Left lung (tissue), 10 donors: ENCODE results near the gene DHRS4L2. TPM values are rescaled to one million over a fixed set of nuclear protein-coding genes. Genes with fewer than 3 reads are reported as not detected.
"Not testable (repeated sequence)": the region's sequence is repeated elsewhere in the genome, so short reads cannot be mapped to it uniquely, and the experiment has no call there.

Experiments
- ATAC-seq: fragments of 200-7000 bp; cut with Tn5 transposase; one replicate; pipeline ENCODE4 v1.9.1; 2020; ENCODE audit warnings: moderate library complexity
- DNase-seq, 4 donors: peaks; one replicate each; pipeline ENCODE4 v3.0.0-alpha.2; 2013 to 2020
- H3K27ac ChIP-seq, 2 donors: fragments of 200-600 bp; sonication (generic) in 1 of 2; one replicate each; pipeline versions ENCODE4 v1.5.0 to v1.8.0; 2020 to 2021
- H3K27me3 ChIP-seq, 2 donors: fragments of 200-600 bp; sonication (generic) in 1 of 2; one replicate each; pipeline versions ENCODE4 v1.5.0 to v1.8.0; 2020 to 2021
- H3K36me3 ChIP-seq, 2 donors: fragments of 200-600 bp; sonication (generic) in 1 of 2; one replicate each; pipeline versions ENCODE4 v1.5.0 to v1.8.0; 2020 to 2021
- H3K4me1 ChIP-seq, 2 donors: fragments of 200-600 bp; one replicate each; pipeline ENCODE4 v1.8.0; 2021
- H3K4me3 ChIP-seq, 2 donors: fragments of 200-600 bp; sonication (generic) in 1 of 2; one replicate each; pipeline versions ENCODE4 v1.5.0 to v1.8.0; 2020 to 2021; ENCODE audit warnings: mild to moderate bottlenecking in 1 of 2
- H3K9me3 ChIP-seq, 2 donors: fragments of 200-600 bp; sonication (generic) in 1 of 2; one replicate each; pipeline versions ENCODE4 v1.5.0 to v1.8.0; 2020 to 2021
- intact Hi-C, 2 donors: fragments of 100-400 bp; cut with DNase I; formaldehyde crosslinking; loops; one replicate each; pipeline versions ENCODE4 v1.11.2 to v1.14.2; 2022
- polyA plus RNA-seq, 6 donors: library from polyadenylated mRNA; unstranded; fragments of 120-200 nt; gene quantifications; one replicate each; pipeline ENCODE4 v1.2.1, GENCODE V29; 2013; ENCODE audit not compliant: insufficient read length in 6 of 6
- total RNA-seq, 2 donors: library from RNA; stranded (reverse); fragmentation: NEBNext Ultra II Directional; extraction: Animal tissue kit (Norgen Biotek cat#: 25700); gene quantifications; one replicate each; pipeline ENCODE4 v1.2.1, GENCODE V29; 2021
- TF ChIP-seq, protein P1 (sequence below), 2 donors: fragments of 200-600 bp; sonication (generic) in 1 of 2; IDR thresholded peaks; one replicate each; pipeline versions ENCODE4 v1.5.0 to v1.8.0; 2021; ENCODE audit warnings: antibody characterized with exemption in 2 of 2
- donor health status: DM: no; HTN: yes; CAD: no.
- donor health status: DM: no; HTN: no; CAD: no.

The DHRS4L2 gene
- total and polyA plus RNA-seq, 8 donors = 13.8 to 32.8 (median 26.4) TPM

DNA sequence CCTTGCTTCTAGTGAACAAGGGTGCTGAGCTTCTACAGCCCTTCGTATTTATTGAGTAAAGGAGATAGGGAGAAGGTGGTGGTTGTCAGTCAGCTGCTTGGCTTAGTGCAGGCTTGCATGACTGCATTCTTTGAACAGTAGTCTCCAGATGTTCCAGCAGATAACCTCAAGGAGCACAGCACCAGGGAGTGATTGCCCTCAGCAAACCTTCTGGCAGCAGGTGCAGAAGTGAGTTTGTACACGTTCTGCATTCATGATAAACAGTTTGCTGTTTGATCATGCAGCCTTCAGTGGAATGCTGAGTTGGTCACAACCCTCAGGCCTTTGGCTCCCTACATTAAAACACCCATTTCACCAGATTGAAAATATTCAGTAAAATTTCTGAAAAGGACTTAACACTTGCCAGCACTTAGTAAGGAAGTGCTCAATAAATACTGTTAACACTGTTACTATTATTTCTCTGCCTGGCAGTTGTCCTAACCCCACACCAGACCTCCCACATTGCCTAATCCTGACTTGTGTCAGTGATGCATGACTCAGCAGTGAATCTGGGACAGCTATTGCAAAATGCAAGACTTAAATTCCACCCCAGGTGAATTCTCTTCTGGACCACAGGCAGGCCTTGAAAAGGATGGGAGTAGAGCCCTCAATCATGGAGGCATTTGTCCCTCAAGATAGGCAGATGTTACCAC, 44.1 kb downstream of the DHRS4L2 start:
- H3K9me3 ChIP-seq = peaks cover 0 to 14% of the 10 kb centered on the region in 2 donors
- TF ChIP-seq, protein P1, sequence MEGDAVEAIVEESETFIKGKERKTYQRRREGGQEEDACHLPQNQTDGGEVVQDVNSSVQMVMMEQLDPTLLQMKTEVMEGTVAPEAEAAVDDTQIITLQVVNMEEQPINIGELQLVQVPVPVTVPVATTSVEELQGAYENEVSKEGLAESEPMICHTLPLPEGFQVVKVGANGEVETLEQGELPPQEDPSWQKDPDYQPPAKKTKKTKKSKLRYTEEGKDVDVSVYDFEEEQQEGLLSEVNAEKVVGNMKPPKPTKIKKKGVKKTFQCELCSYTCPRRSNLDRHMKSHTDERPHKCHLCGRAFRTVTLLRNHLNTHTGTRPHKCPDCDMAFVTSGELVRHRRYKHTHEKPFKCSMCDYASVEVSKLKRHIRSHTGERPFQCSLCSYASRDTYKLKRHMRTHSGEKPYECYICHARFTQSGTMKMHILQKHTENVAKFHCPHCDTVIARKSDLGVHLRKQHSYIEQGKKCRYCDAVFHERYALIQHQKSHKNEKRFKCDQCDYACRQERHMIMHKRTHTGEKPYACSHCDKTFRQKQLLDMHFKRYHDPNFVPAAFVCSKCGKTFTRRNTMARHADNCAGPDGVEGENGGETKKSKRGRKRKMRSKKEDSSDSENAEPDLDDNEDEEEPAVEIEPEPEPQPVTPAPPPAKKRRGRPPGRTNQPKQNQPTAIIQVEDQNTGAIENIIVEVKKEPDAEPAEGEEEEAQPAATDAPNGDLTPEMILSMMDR (IDR thresholded peaks at IDR 0.05) = no peak
- DNase-seq (peak in 1 of 4 donors; percentile 34), ATAC-seq (no peak)
- peaks cover 0 to 30% of the 10 kb centered on the region in 2 donors for H3K4me1 ChIP-seq
- no peaks in the 10 kb centered on the region for H3K36me3 ChIP-seq
- no peaks in the 10 kb centered on the region for H3K27me3 ChIP-seq
- H3K27ac ChIP-seq = no peak overlapping the region
- intact Hi-C loops = no loop called here
- H3K4me3 ChIP-seq = no peak overlapping the region

DNA sequence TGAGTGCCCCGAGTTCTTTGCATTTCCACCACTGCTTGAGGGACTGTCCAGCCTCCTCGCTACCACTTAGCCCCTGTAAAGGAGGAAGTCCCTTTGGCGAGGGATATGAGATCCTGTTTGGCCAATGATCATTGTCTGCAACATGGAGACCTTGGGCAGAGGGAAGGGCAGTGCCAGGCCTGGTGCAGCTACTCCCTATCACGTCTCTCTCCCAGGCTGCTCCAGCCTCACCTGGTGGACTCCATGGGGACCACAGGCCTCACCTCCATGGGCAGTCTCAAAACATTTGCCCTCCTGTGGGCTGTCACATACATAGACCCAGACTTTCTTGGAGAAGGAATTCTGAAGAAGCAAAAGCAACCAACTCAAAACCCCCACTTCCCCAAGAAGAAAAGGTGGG, 47.0 kb downstream of the DHRS4L2 start:
- DNase-seq, H3K27me3 ChIP-seq, H3K36me3 ChIP-seq, intact Hi-C loops: not testable (repeated sequence)
- peak overlapping the region; percentile 87 to 90 for H3K27ac ChIP-seq
- ATAC-seq = peak; percentile 25
- peaks cover 0 to 34% of the 10 kb centered on the region in 2 donors for H3K4me1 ChIP-seq
- H3K4me3 ChIP-seq = peak overlapping the region in 1 of 2 donors; percentile 60
- H3K9me3 ChIP-seq = peaks cover 0 to 14% of the 10 kb centered on the region in 2 donors

DNA sequence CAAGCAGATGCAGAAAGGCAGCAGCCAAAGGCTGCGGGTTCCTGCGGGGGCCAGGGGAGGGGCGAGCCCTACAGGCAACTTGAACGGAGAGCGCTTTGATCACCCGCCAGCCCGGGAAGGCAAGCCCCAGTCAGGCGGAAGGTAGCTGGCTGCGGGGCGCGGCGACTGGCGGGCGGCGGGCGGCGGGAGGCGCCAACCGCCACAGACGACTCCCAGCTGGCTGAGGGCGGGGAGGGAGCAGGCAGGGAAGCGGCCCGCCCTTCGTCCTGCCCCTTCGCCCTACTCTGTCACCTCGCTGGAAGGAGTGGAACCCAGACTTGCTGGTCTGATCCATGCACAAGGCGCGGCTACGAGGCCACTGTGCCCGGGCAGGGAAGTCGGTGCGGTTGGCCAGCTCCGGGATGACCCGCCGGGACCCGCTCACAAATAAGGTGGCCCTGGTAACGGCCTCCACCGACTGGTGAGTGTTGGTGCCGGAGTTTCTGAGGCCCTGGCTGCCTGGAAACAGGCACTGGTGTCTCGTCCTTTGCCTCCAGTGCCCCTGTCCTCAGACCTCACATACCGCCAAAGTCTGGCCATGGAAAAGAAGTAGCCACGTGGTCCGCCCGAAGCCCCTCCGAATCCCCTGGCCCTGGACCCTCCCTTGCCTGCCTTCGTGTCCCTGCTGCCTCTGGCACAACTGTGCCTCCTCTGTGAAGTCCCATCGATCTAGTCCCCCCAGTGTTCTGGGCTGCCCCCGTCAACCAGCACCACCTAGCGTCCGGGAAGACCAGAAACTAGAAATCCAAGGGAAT, 47.6 kb downstream of the DHRS4L2 start:
- intact Hi-C loops = no loop called here
- TF ChIP-seq, protein P1 (IDR thresholded peaks at IDR 0.05) = peak; percentile 59 to 72
- no peaks in the 10 kb centered on the region for H3K27me3 ChIP-seq
- peaks cover 0 to 14% of the 10 kb centered on the region in 2 donors for H3K9me3 ChIP-seq
- no peaks in the 10 kb centered on the region for H3K36me3 ChIP-seq
- peak; percentile 96 for ATAC-seq
- peak overlapping the region; percentile 60 to 62 for H3K4me3 ChIP-seq
- H3K27ac ChIP-seq = peak overlapping the region; percentile 87 to 90
- DNase-seq = peak; percentile 72 to 95 (median 84)
- H3K4me1 ChIP-seq = peaks cover 0 to 34% of the 10 kb centered on the region in 2 donors

DNA sequence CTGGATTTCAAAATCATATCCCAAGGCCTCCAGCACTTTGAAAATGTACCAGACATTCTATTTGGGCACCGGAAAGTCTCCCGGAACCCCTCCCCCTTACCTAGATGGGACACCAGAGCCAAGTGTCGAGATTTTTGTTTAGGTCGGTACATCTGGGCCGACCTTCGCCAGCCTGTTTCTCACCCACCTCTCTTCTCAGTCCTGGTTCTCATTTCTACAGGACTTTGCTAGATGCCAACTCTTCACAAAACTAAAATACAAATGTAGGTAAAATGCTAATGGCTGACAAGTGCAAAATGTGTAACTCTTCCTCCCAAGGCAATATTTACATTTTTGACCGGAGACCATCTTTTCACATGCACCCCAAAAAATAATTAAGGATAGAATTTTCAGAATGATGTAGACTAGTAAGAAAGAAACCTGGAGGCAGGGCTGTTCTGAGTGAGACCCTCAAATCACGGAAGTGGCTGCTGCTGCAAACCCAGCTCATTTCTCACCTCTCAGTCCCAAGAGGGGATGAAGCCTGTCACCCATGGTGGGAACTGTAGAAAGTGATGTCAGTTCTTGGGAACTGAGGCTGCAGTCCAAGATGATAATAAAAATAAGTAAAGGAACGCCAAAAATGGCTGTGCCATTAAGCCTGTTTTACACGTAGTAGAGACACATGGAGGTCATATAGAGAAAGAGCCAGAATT, 48.4 kb downstream of the DHRS4L2 start:
- DNase-seq, H3K36me3 ChIP-seq, intact Hi-C loops, H3K27me3 ChIP-seq, ATAC-seq, H3K9me3 ChIP-seq: not testable (repeated sequence)
- Histone ChIP-seq H3K27ac (peak overlapping the region; percentile 87 to 90), H3K4me1 (peaks cover 0 to 34% of the 10 kb centered on the region in 2 donors), H3K4me3 (peak overlapping the region; percentile 60 to 62)

DNA sequence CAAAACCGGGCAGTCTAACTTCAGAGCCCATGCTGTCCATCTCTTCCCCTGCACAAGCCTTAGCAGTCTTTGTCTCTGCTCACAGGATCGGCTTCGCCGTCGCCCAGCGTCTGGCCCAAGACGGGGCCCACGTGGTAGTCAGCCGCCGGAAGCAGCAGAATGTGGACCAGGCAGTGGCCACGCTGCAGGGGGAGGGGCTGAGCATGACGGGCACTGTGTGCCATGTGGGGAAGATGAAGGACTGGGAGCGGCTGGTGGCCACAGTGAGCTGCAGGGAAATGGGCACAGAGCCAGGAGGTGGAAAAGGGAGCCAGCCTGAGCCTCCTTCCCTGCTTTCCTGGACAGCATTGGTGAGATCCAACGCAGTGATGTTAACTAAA, 48.9 kb downstream of the DHRS4L2 start:
- TF ChIP-seq, protein P1 (IDR thresholded peaks at IDR 0.05) = no peak
- H3K27ac ChIP-seq = no peak overlapping the region
- peaks cover 0 to 34% of the 10 kb centered on the region in 2 donors for H3K4me1 ChIP-seq
- peak in 1 of 4 donors; percentile 31 for DNase-seq
- intact Hi-C loops = no loop called here
- no peaks in the 10 kb centered on the region for H3K27me3 ChIP-seq
- peaks cover 0 to 2% of the 10 kb centered on the region in 2 donors for H3K9me3 ChIP-seq
- H3K36me3 ChIP-seq = no peaks in the 10 kb centered on the region
- no peak overlapping the region for H3K4me3 ChIP-seq
- ATAC-seq = no peak

DNA sequence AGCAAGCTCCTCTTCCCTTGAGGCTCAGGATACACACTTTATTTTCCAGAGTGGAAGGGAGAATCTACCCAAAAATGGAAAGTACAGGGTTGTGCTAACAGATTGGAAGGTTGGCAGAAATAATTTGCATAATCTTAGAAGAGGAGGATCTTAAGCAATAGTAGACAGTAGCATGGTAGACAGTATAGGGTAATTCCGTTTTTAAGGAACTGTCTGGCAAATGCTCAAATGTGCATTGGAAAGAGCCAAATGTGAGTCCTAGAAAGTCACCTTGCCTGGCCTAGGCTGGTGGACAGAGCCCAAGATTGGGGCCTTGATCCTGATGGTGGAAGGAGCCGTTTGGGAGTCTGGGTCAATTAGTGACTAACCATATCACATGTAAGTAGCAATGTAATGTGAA, 50.0 kb downstream of the DHRS4L2 start:
- ATAC-seq (no peak), DNase-seq (no peak)
- Histone ChIP-seq H3K4me3 (no peak overlapping the region), H3K27ac (no peak overlapping the region), H3K4me1 (peaks cover 0 to 24% of the 10 kb centered on the region in 2 donors), H3K36me3 (no peaks in the 10 kb centered on the region), H3K9me3 (no peaks in the 10 kb centered on the region), H3K27me3 (no peaks in the 10 kb centered on the region)
- TF ChIP-seq, protein P1 (IDR thresholded peaks at IDR 0.05) = no peak
- intact Hi-C loops = no loop called here
